Mesothelial cell of epicardium (in vitro differentiated cells): Measurements from ENCODE around the gene MLKL. TPM values are rescaled to one million over a fixed set of nuclear protein-coding genes. Genes with fewer than 3 reads are reported as not detected.

Experiments
- DNase-seq, 2 experiments: peaks; one replicate each; pipeline ENCODE4 v3.0.0; 2021; ENCODE audit warnings: low spot score in 2 of 2; ENCODE audit not compliant: unreplicated experiment in 2 of 2
- H3K27ac Mint-ChIP-seq: 2 replicates; pipeline ENCODE4 v1.8.0; 2021; ENCODE audit warnings: mixed read lengths
- H3K27me3 Mint-ChIP-seq: 2 replicates; pipeline ENCODE4 v1.8.0; 2021; ENCODE audit warnings: low read depth, mixed read lengths
- H3K36me3 Mint-ChIP-seq: 2 replicates; pipeline ENCODE4 v1.8.0; 2021; ENCODE audit warnings: mixed read lengths
- H3K4me1 Mint-ChIP-seq: 2 replicates; pipeline ENCODE4 v1.8.0; 2021; ENCODE audit warnings: mixed read lengths
- H3K4me3 Mint-ChIP-seq: 2 replicates; pipeline ENCODE4 v1.8.0; 2021; ENCODE audit warnings: mild to moderate bottlenecking, moderate library complexity, mixed read lengths
- H3K9me3 Mint-ChIP-seq: 2 replicates; pipeline ENCODE4 v1.8.0; 2021; ENCODE audit warnings: mixed read lengths
- total RNA-seq: library from RNA; stranded (reverse); gene quantifications from 3 replicates; pipeline ENCODE4 v1.2.1, GENCODE V29; 2021
- TF ChIP-seq, protein P1 (sequence below): fragments of 200-600 bp; sonication (generic); IDR thresholded peaks from one replicate; pipeline ENCODE4 v1.5.0; 2021; ENCODE audit warnings: antibody characterized with exemption; ENCODE audit not compliant: unreplicated experiment

The MLKL gene
- total RNA-seq, 1 donor from 2014 or later, result not detected

- DNase-seq, result no peak
- no peaks in the 10 kb centered on the region for H3K9me3 Mint-ChIP-seq
- H3K4me1 Mint-ChIP-seq, result no peaks in the 10 kb centered on the region
- peaks cover 15% of the 10 kb centered on the region for H3K36me3 Mint-ChIP-seq
- no peaks in the 10 kb centered on the region for H3K27me3 Mint-ChIP-seq
- H3K27ac Mint-ChIP-seq, result no peak overlapping the region
- H3K4me3 Mint-ChIP-seq, result no peak overlapping the region
- TF ChIP-seq, protein P1, sequence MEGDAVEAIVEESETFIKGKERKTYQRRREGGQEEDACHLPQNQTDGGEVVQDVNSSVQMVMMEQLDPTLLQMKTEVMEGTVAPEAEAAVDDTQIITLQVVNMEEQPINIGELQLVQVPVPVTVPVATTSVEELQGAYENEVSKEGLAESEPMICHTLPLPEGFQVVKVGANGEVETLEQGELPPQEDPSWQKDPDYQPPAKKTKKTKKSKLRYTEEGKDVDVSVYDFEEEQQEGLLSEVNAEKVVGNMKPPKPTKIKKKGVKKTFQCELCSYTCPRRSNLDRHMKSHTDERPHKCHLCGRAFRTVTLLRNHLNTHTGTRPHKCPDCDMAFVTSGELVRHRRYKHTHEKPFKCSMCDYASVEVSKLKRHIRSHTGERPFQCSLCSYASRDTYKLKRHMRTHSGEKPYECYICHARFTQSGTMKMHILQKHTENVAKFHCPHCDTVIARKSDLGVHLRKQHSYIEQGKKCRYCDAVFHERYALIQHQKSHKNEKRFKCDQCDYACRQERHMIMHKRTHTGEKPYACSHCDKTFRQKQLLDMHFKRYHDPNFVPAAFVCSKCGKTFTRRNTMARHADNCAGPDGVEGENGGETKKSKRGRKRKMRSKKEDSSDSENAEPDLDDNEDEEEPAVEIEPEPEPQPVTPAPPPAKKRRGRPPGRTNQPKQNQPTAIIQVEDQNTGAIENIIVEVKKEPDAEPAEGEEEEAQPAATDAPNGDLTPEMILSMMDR, result no peak
Measured at GRCh38 chr16:74637742-74638453, 62.8 kb downstream of the MLKL start.

GRCh38 chr16:74635303-74635702 lies 65.4 kb downstream of the MLKL start:
- DNase-seq, result no peak
- Mint-ChIP-seq H3K4me1 (no peaks in the 10 kb centered on the region), H3K27me3 (no peaks in the 10 kb centered on the region), H3K4me3 (no peak overlapping the region), H3K36me3 (peaks cover 24% of the 10 kb centered on the region), H3K9me3 (no peaks in the 10 kb centered on the region), H3K27ac (no peak overlapping the region)
- TF ChIP-seq, protein P1, result no peak

DNA sequence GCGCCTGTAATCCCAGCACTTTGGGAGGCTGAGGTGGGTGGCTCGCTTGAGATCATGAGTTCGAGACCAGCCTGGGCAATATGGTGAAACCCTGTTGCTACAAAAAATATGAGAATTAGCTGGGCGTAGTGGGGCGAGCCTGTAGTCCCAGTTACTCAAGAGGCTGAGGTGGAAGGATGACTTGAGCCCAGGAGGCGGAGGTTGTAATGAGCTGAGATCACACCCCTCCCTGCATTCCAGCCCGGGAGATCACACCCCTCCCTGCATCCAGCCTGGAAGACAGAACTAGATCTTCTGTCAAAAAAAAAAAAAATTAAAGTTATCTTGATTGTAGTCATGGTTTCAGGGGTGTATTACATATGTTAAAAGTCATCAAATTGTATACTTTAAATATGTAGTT lies 67.0 kb downstream of the MLKL start:
- H3K36me3 Mint-ChIP-seq, result peaks cover 25% of the 10 kb centered on the region

GRCh38 chr16:74627506-74628220 lies 73.0 kb downstream of the MLKL start:
- H3K36me3 Mint-ChIP-seq, result peaks cover 18% of the 10 kb centered on the region
- no peak for DNase-seq
- H3K9me3 Mint-ChIP-seq, result no peaks in the 10 kb centered on the region
- H3K27ac Mint-ChIP-seq, result no peak overlapping the region
- TF ChIP-seq, protein P1, result no peak
- H3K27me3 Mint-ChIP-seq, result no peaks in the 10 kb centered on the region
- no peaks in the 10 kb centered on the region for H3K4me1 Mint-ChIP-seq
- no peak overlapping the region for H3K4me3 Mint-ChIP-seq

More for the DNA sequence above, 67.0 kb downstream of the MLKL start:
- Mint-ChIP-seq H3K27ac (no peak overlapping the region), H3K4me3 (no peak overlapping the region), H3K4me1 (no peaks in the 10 kb centered on the region), H3K9me3 (no peaks in the 10 kb centered on the region), H3K27me3 (no peaks in the 10 kb centered on the region)
- TF ChIP-seq, protein P1, result no peak
- DNase-seq, result no peak

- no peak for DNase-seq
Measured at GRCh38 chr16:74626741-74627416, 73.8 kb downstream of the MLKL start.

More at GRCh38 chr16:74626741-74627416, 73.8 kb downstream of the MLKL start:
- Mint-ChIP-seq H3K4me3 (no peak overlapping the region), H3K36me3 (peaks cover 16% of the 10 kb centered on the region), H3K27ac (no peak overlapping the region), H3K9me3 (no peaks in the 10 kb centered on the region), H3K27me3 (no peaks in the 10 kb centered on the region), H3K4me1 (no peaks in the 10 kb centered on the region)
- TF ChIP-seq, protein P1, result no peak
